A673 (cell line): ENCODE measurements around the gene DAB2IP.

ENCODE experiments used
- CTCF ChIP-seq: fragments of 300-800, 200-600 bp; sonication (generic); conservative IDR thresholded peaks from 2 replicates; pipeline ENCODE4 v1.5.1; 2017; ENCODE audit warnings: low read depth, mild to moderate bottlenecking, antibody characterized with exemption, low read length, moderate library complexity, mixed read lengths
- EZH2 ChIP-seq: fragments of 200-600 bp; sonication (generic); IDR thresholded peaks from 2 replicates; pipeline ENCODE4 v1.6.1; 2017; ENCODE audit warnings: borderline replicate concordance, low read depth, mild to moderate bottlenecking, mixed read lengths, antibody characterized with exemption, low read length; ENCODE audit not compliant: poor library complexity, severe bottlenecking

- TF ChIP-seq CTCF (no peak), EZH2 (no peak)
These were observed 1.8 kb upstream of the DAB2IP start for GRCh38 chr9:121649476-121650216.
